Gastrocnemius medialis (tissue), 4 donors: ENCODE data around the gene ADCYAP1R1. TPM values are rescaled to one million over a fixed set of nuclear protein-coding genes. Genes with fewer than 3 reads are reported as not detected.

ENCODE experiments used
- ATAC-seq, 2 donors: fragments of 150-250 bp; one replicate each; pipeline ENCODE4 v1.9.1; 2016
- DNase-seq, 2 donors: peaks; one replicate each; pipeline ENCODE4 v3.0.0-alpha.2; 2019
- H3K27ac ChIP-seq, 4 donors: fragments of 200-600 bp; sonication (generic); 1 replicate in 1 of 4; 2 replicates in 3 of 4; pipeline ENCODE4 v1.5.1; 2016 to 2018; ENCODE audit warnings: mild to moderate bottlenecking in 2 of 4, moderate library complexity in 1 of 4
- H3K27me3 ChIP-seq, 3 donors: fragments of 200-600 bp; sonication (generic) in 2 of 3; 1 replicate in 1 of 3; 2 replicates in 2 of 3; pipeline versions ENCODE4 v1.5.1 to v1.6.0; 2016 to 2019; ENCODE audit warnings: mild to moderate bottlenecking in 1 of 3, moderate library complexity in 1 of 3
- H3K36me3 ChIP-seq, 2 donors: fragments of 200-600 bp; sonication (generic) in 1 of 2; one replicate each; pipeline ENCODE4 v1.5.1; 2017 to 2018
- H3K4me1 ChIP-seq, 2 donors: fragments of 200-600 bp; sonication (generic) in 1 of 2; one replicate each; pipeline ENCODE4 v1.5.1; 2016 to 2017; ENCODE audit warnings: mild to moderate bottlenecking in 2 of 2
- H3K4me3 ChIP-seq, 4 donors: fragments of 200-600 bp; sonication (generic) in 3 of 4; 1 replicate in 1 of 4; 2 replicates in 3 of 4; pipeline ENCODE4 v1.5.1; 2016 to 2019; ENCODE audit warnings: mild to moderate bottlenecking in 2 of 4
- H3K9me3 ChIP-seq, 3 donors: fragments of 200-600 bp; sonication (generic) in 2 of 3; 1 replicate in 1 of 3; 2 replicates in 2 of 3; pipeline ENCODE4 v1.5.1; 2016 to 2019
- CTCF ChIP-seq, 5 experiments: fragments of 450-650 bp in 3 of 5; fragments of 200-600 bp in 2 of 5; sonication (generic) in 2 of 5; IDR thresholded peaks in 4 of 5; conservative IDR thresholded peaks in 1 of 5; 1 replicate in 4 of 5; 2 replicates in 1 of 5; pipeline ENCODE4 v1.5.1; 2016 to 2019; ENCODE audit warnings: antibody characterized with exemption in 5 of 5, mild to moderate bottlenecking in 3 of 5, moderate library complexity in 3 of 5
- POLR2A ChIP-seq, 2 donors: fragments of 450-650 bp; IDR thresholded peaks; one replicate each; pipeline ENCODE4 v1.6.1; 2017; ENCODE audit warnings: antibody characterized with exemption in 2 of 2, mild to moderate bottlenecking in 2 of 2, moderate library complexity in 2 of 2
- in situ Hi-C, 4 donors: fragments of 200-750 bp; cut with MboI; loops; one replicate each; pipeline versions ENCODE4 v1.15.0 to v1.8.0; 2017; ENCODE audit warnings: low sequenced_read_pairs in 4 of 4
- intact Hi-C: fragments of 100-400 bp; cut with DNase I; formaldehyde crosslinking; loops from one replicate; pipeline ENCODE4 v1.15.1; 2023; ENCODE audit warnings: low total_unique reads
- total RNA-seq, 4 donors: library from RNA; depleted of rRNA; stranded (reverse); fragments of >200 nt; gene quantifications; one replicate each; pipeline versions ENCODE4 v1.1.0 to v1.2.3, GENCODE V29; 2016

The ADCYAP1R1 gene
- total RNA-seq, 4 donors from 2014 or later = 0.05 to 0.33 (median 0.21) TPM

GRCh38 chr7:31123726-31124125 lies 71.6 kb downstream of the ADCYAP1R1 start:
- ATAC-seq (no peak), DNase-seq (no peak)
- in situ Hi-C loops = loop anchor here in 3 of 4 donors (5.0 to 10.0 kb wide), 3 partner anchors 139 to 319 kb away; no protein-coding TSS in a partner anchor
- TF ChIP-seq CTCF (IDR thresholded peaks at IDR 0.05 in 4 of 5, conservative IDR thresholded peaks at IDR 0.05 in 1 of 5) (no peak), POLR2A (IDR thresholded peaks at IDR 0.05) (no peak)
- H3K36me3 ChIP-seq = no peaks in the 10 kb centered on the region
- no peak overlapping the region for H3K4me3 ChIP-seq
- H3K4me1 ChIP-seq = no peaks in the 10 kb centered on the region
- H3K27ac ChIP-seq = no peak overlapping the region
- H3K27me3 ChIP-seq = no peaks in the 10 kb centered on the region
- H3K9me3 ChIP-seq = no peaks in the 10 kb centered on the region
- intact Hi-C loops = no loop called here

DNA sequence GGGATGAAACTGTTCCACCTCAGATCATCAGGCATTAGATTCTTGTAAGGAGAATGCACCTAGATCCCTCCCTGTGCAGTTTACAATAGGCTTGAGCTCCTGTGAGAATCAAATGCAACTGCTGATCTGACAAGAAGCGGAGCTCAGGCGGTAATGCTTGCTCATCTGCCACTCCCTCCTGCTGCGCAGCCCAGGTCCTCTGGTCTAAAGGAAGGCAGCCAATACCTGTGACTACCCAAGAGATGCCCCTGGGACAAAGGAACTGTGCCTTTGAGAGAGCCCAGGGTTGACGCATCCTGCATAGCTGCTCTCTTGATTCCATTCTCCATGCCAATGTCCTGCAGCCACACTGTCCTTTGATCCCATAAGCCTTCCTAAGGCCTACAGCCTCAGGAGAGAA lies 73.1 kb downstream of the ADCYAP1R1 start:
- H3K27me3 ChIP-seq = no peaks in the 10 kb centered on the region
- H3K4me3 ChIP-seq = no peak overlapping the region
- TF ChIP-seq POLR2A (IDR thresholded peaks at IDR 0.05) (no peak), CTCF (IDR thresholded peaks at IDR 0.05 in 4 of 5, conservative IDR thresholded peaks at IDR 0.05 in 1 of 5) (no peak)
- no peak for ATAC-seq
- intact Hi-C loops (no loop called here), in situ Hi-C loops (loop anchor here (5.0 to 25.0 kb wide), 4 partner anchors 140 to 612 kb away; no protein-coding TSS in a partner anchor)
- DNase-seq = no peak
- no peaks in the 10 kb centered on the region for H3K36me3 ChIP-seq
- H3K9me3 ChIP-seq = no peaks in the 10 kb centered on the region
- H3K27ac ChIP-seq = no peak overlapping the region
- no peaks in the 10 kb centered on the region for H3K4me1 ChIP-seq

DNA sequence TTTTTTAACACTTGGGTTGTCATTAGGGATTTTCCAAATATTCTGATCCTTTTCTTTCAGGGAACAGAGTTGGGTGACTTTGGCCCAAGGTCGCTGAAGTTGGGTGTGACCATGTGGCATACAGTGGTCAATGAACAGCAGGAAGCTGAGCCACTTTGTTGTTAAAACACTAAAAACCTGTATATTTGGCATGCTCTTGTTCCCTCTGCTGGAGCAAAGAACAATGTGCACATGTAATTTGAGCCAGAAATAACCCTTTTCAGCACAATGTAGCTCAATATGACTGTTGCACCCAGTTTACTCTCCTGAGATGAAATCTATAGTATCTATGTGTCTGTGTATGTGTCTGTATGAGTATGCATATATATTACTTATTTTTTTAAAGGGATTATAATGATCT lies 74.9 kb downstream of the ADCYAP1R1 start:
- intact Hi-C loops = no loop called here
- no peaks in the 10 kb centered on the region for H3K9me3 ChIP-seq
- H3K27me3 ChIP-seq = no peaks in the 10 kb centered on the region
- no peaks in the 10 kb centered on the region for H3K36me3 ChIP-seq
- ATAC-seq (no peak), DNase-seq (no peak)
- in situ Hi-C loops = loop anchor here (5.0 to 25.0 kb wide), 4 partner anchors 142 to 610 kb away; no protein-coding TSS in a partner anchor
- no peaks in the 10 kb centered on the region for H3K4me1 ChIP-seq
- no peak for TF ChIP-seq POLR2A (IDR thresholded peaks at IDR 0.05)
- TF ChIP-seq CTCF (IDR thresholded peaks at IDR 0.05 in 4 of 5, conservative IDR thresholded peaks at IDR 0.05 in 1 of 5) = no peak
- H3K4me3 ChIP-seq = no peak overlapping the region
- H3K27ac ChIP-seq = no peak overlapping the region

DNA sequence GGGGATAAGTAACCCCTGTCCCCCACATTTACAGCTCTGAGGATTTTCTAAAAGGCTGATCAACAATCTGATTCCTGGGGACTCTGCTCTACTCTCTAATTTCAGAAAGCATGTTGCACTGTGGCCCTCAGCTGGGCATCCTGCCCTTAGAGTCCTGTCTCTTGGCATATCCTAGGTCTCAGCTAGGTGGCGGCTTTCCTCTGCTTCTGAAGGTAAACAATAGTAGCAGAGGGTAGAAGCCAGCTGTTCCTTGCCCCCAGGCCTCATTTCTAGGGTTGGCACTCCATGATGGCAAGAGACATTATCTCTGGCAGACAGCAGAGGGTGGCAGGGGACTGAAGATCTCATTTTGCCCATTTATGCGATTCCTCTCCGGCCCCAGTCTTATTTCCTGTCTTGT lies 77.0 kb downstream of the ADCYAP1R1 start:
- ATAC-seq (no peak), DNase-seq (no peak)
- H3K27ac ChIP-seq = no peak overlapping the region
- in situ Hi-C loops = loop anchor here (5.0 to 25.0 kb wide), 4 partner anchors 144 to 608 kb away; no protein-coding TSS in a partner anchor
- TF ChIP-seq POLR2A (IDR thresholded peaks at IDR 0.05) = no peak
- no peak for TF ChIP-seq CTCF (IDR thresholded peaks at IDR 0.05 in 4 of 5, conservative IDR thresholded peaks at IDR 0.05 in 1 of 5)
- H3K4me1 ChIP-seq = no peaks in the 10 kb centered on the region
- no peak overlapping the region for H3K4me3 ChIP-seq
- H3K36me3 ChIP-seq = no peaks in the 10 kb centered on the region
- no peaks in the 10 kb centered on the region for H3K9me3 ChIP-seq
- intact Hi-C loops = no loop called here
- no peaks in the 10 kb centered on the region for H3K27me3 ChIP-seq

DNA sequence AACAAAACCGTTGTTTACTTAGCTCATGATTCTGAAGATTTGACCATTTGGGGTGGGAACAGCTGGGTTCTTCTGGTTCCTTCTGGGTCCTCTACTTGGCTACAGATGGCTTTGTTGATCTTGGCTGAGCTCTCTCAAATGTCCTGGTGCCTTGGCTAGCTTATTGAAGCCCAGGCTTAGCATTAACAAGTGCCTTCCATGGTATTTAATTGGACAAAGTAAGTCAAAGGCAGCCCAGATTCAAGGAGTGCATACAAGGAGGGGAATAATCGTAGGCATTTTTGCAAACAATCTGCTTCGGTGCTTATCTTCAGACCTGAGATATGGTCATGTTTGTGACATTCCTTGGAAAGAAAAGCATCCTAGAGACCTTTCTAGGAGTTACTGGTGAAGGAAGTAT lies 81.4 kb downstream of the ADCYAP1R1 start:
- intact Hi-C loops = no loop called here
- no peaks in the 10 kb centered on the region for H3K9me3 ChIP-seq

More for the DNA sequence above, 81.4 kb downstream of the ADCYAP1R1 start:
- Histone ChIP-seq H3K27ac (no peak overlapping the region), H3K36me3 (no peaks in the 10 kb centered on the region), H3K4me1 (no peaks in the 10 kb centered on the region), H3K27me3 (no peaks in the 10 kb centered on the region), H3K4me3 (no peak overlapping the region)
- DNase-seq = no peak
- ATAC-seq = no peak
- TF ChIP-seq POLR2A (IDR thresholded peaks at IDR 0.05) (no peak), CTCF (IDR thresholded peaks at IDR 0.05 in 4 of 5, conservative IDR thresholded peaks at IDR 0.05 in 1 of 5) (no peak)
- in situ Hi-C loops = loop anchor here in 2 of 4 donors (10.0 to 25.0 kb wide), 2 partner anchors 501 to 604 kb away; no protein-coding TSS in a partner anchor
